ENCODE measurements around the gene MYH9. TPM values are rescaled to one million over a fixed set of nuclear protein-coding genes. Genes with fewer than 3 reads are reported as not detected.

MYH9 gene
- total RNA-seq, 2 donors from 2014 or later: 1,447 to 1,631 TPM

- ATAC-seq (ENCODE audit: insufficient number of reproducible peaks, low FRiP score, low read depth) (no peak), DNase-seq (ENCODE audit: low spot score) (no peak)
- no peaks in the 10 kb centered on the region for H3K4me1 ChIP-seq (ENCODE audit: control insufficient read depth in 1 of 2, low read depth in 2 of 2)
- no peak for TF ChIP-seq CTCF (IDR thresholded peaks at IDR 0.05)
- H3K36me3 ChIP-seq: peaks cover 97% of the 10 kb centered on the region
- H3K4me3 ChIP-seq: no peak overlapping the region
- no peaks in the 10 kb centered on the region for H3K27me3 ChIP-seq (replicated peaks; ENCODE audit: insufficient read depth)
- peak overlapping the region; percentile 9 to 26 for H3K27ac ChIP-seq
- no peaks in the 10 kb centered on the region for H3K9me3 ChIP-seq
These were observed 83.3 kb downstream of the MYH9 start for GRCh38 chr22:36304429-36304828.

GRCh38 chr22:36303874-36304273 is 83.9 kb downstream of the MYH9 start:
- H3K27ac ChIP-seq: peak overlapping the region in 1 of 2 donors; percentile 9
- peaks cover 97% of the 10 kb centered on the region for H3K36me3 ChIP-seq
- no peaks in the 10 kb centered on the region for H3K4me1 ChIP-seq (ENCODE audit: control insufficient read depth in 1 of 2, low read depth in 2 of 2)
- no peaks in the 10 kb centered on the region for H3K9me3 ChIP-seq
- DNase-seq (ENCODE audit: low spot score): no peak
- ATAC-seq (ENCODE audit: insufficient number of reproducible peaks, low FRiP score, low read depth): no peak
- no peaks in the 10 kb centered on the region for H3K27me3 ChIP-seq (replicated peaks; ENCODE audit: insufficient read depth)
- no peak overlapping the region for H3K4me3 ChIP-seq
- no peak for TF ChIP-seq CTCF (IDR thresholded peaks at IDR 0.05)

- Histone ChIP-seq H3K36me3 (peaks cover 97% of the 10 kb centered on the region), H3K27me3 (replicated peaks; ENCODE audit: insufficient read depth) (no peaks in the 10 kb centered on the region), H3K4me1 (ENCODE audit: control insufficient read depth in 1 of 2, low read depth in 2 of 2) (no peaks in the 10 kb centered on the region), H3K27ac (peak overlapping the region in 1 of 2 donors; percentile 30), H3K9me3 (no peaks in the 10 kb centered on the region), H3K4me3 (no peak overlapping the region)
- ATAC-seq (ENCODE audit: insufficient number of reproducible peaks, low FRiP score, low read depth) (no peak), DNase-seq (ENCODE audit: low spot score) (no peak)
- TF ChIP-seq CTCF (IDR thresholded peaks at IDR 0.05): no peak
These were observed 84.7 kb downstream of the MYH9 start for GRCh38 chr22:36303115-36303467.

GRCh38 chr22:36302439-36303114 is 85.2 kb downstream of the MYH9 start:
- H3K4me1 ChIP-seq (ENCODE audit: control insufficient read depth in 1 of 2, low read depth in 2 of 2): no peaks in the 10 kb centered on the region
- DNase-seq (ENCODE audit: low spot score): no peak
- no peaks in the 10 kb centered on the region for H3K27me3 ChIP-seq (replicated peaks; ENCODE audit: insufficient read depth)
- no peaks in the 10 kb centered on the region for H3K9me3 ChIP-seq
- no peak for TF ChIP-seq CTCF (IDR thresholded peaks at IDR 0.05)
- peak overlapping the region; percentile 25 to 30 for H3K27ac ChIP-seq
- H3K4me3 ChIP-seq: no peak overlapping the region
- no peak for ATAC-seq (ENCODE audit: insufficient number of reproducible peaks, low FRiP score, low read depth)
- peaks cover 98% of the 10 kb centered on the region for H3K36me3 ChIP-seq

GRCh38 chr22:36301851-36302250 is 85.9 kb downstream of the MYH9 start:
- no peak for ATAC-seq (ENCODE audit: insufficient number of reproducible peaks, low FRiP score, low read depth)
- Histone ChIP-seq H3K27ac (peak overlapping the region; percentile 25 to 30), H3K4me3 (no peak overlapping the region), H3K9me3 (no peaks in the 10 kb centered on the region), H3K36me3 (peaks cover 98% of the 10 kb centered on the region), H3K27me3 (replicated peaks; ENCODE audit: insufficient read depth) (no peaks in the 10 kb centered on the region), H3K4me1 (ENCODE audit: control insufficient read depth in 1 of 2, low read depth in 2 of 2) (no peaks in the 10 kb centered on the region)
- TF ChIP-seq CTCF (IDR thresholded peaks at IDR 0.05): no peak
- no peak for DNase-seq (ENCODE audit: low spot score)

Data from thoracic aorta (tissue), 2 donors.